Mammary epithelial cell (primary cell): Measurements from ENCODE around the gene ARPP21.

ENCODE experiments used
- CTCF ChIP-seq, 2 donors: IDR thresholded peaks in 1 of 2; conservative IDR thresholded peaks in 1 of 2; 2 replicates each; pipeline ENCODE4 v1.5.1; 2011 to 2012; ENCODE audit warnings: inconsistent platforms in 2 of 2, low read length in 2 of 2, mild to moderate bottlenecking in 2 of 2, control low read depth in 1 of 2, low read depth in 1 of 2; ENCODE audit not compliant: insufficient read depth in 1 of 2; ENCODE audit errors: extremely low read depth in 1 of 2
- EZH2 ChIP-seq: IDR thresholded peaks from 2 replicates; pipeline ENCODE4 v1.6.1; 2012; ENCODE audit warnings: low read length, inconsistent platforms, borderline replicate concordance

GRCh38 chr3:35739181-35739809, 100.0 kb downstream of the ARPP21 start:
- TF ChIP-seq CTCF (conservative IDR thresholded peaks at IDR 0.05 in 1 of 2, IDR thresholded peaks at IDR 0.05 in 1 of 2; ENCODE audit: extremely low read depth in 1 of 2, insufficient read depth in 1 of 2, low read depth in 1 of 2, low read length in 2 of 2) = no peak
- no peak for TF ChIP-seq EZH2
